HepG2 (cell line): Measurements from ENCODE around the gene PLXNA1. TPM values are rescaled to one million over a fixed set of nuclear protein-coding genes. Genes with fewer than 3 reads are reported as not detected.

Source experiments
- ATAC-seq: fragments of 200-7000 bp; cut with Tn5 transposase; 3 replicates; pipeline ENCODE4 v1.9.1; 2020; ENCODE audit warnings: mild to moderate bottlenecking, moderate library complexity
- BruUV-seq: library from RNA; stranded (reverse); fragments of 400-500 nt; replicated peaks from 2 replicates; lab custom pipeline; 2021; lab: Mats Ljungman, UMichigan
- CTCF ChIA-PET: fragments of 300-600 bp; formaldehyde crosslinking; extraction: SDS; loops from one replicate; lab custom pipeline; 2021; ENCODE audit warnings: low total read pairs, inconsistent platforms, low intra/inter-chr PET ratio; lab: Yijun Ruan, JAX
- POLR2A ChIA-PET: fragments of 350-600 bp; sonication (Branson Sonifier 250); formaldehyde crosslinking; loops from one replicate; lab custom pipeline; 2020; ENCODE audit warnings: antibody characterized with exemption, inconsistent platforms; lab: Yijun Ruan, JAX
- DNase-seq: peaks from one replicate; pipeline ENCODE4 v3.0.0-alpha.2; 2015; ENCODE audit warnings: low spot score
- FAIRE-seq: peaks from 3 replicates; lab custom pipeline; 2011; peaks lifted over from hg19 to GRCh38; lab: Jason Lieb, UNC
- H2AFZ ChIP-seq: one replicate; pipeline ENCODE4 v1.6.1; 2011; ENCODE audit warnings: low read length, inconsistent platforms
- H3K27ac ChIP-seq: fragments of 300-600 bp; 3 replicates; pipeline ENCODE4 v1.8.0; 2011; ENCODE audit warnings: mixed run types, mild to moderate bottlenecking, mixed read lengths, low read length, inconsistent platforms; ENCODE audit not compliant: insufficient read depth; ENCODE audit errors: extremely low read length
- H3K27me3 ChIP-seq, 2 experiments: fragments of 200-600 bp in 1 of 2; 2 replicates in 1 of 2; 3 replicates in 1 of 2; pipeline versions ENCODE4 v1.6.0 to v1.8.0; 2011; ENCODE audit warnings: low read length in 2 of 2, mild to moderate bottlenecking in 2 of 2, moderate library complexity in 2 of 2, inconsistent platforms in 1 of 2; ENCODE audit not compliant: insufficient read depth in 2 of 2, control insufficient read depth in 1 of 2
- H3K36me3 ChIP-seq, 2 experiments: fragments of 200-600 bp in 1 of 2; replicated peaks in 1 of 2; 2 replicates in 1 of 2; 3 replicates in 1 of 2; pipeline versions ENCODE4 v1.5.1 to v1.8.0; 2011; ENCODE audit warnings: low read length in 2 of 2, inconsistent platforms in 1 of 2; ENCODE audit not compliant: insufficient read depth in 2 of 2, control insufficient read depth in 1 of 2
- H3K4me1 ChIP-seq: 2 replicates; pipeline ENCODE4 v1.5.1; 2012; ENCODE audit warnings: low read length, inconsistent platforms; ENCODE audit not compliant: insufficient read depth
- H3K4me2 ChIP-seq: 2 replicates; pipeline ENCODE4 v1.6.0; 2011; ENCODE audit warnings: low read depth, low read length, inconsistent platforms
- H3K4me3 ChIP-seq, 3 experiments: fragments of 200-600 bp in 1 of 3; sonication (generic), shearing (Covaris generic) in 1 of 3; replicated peaks in 1 of 3; 2 replicates each; pipeline ENCODE4 v1.5.1; 2011 to 2016; ENCODE audit warnings: low read length in 3 of 3, inconsistent platforms in 2 of 3, low read depth in 2 of 3, mild to moderate bottlenecking in 2 of 3, control low read depth in 1 of 3, mixed read lengths in 1 of 3; ENCODE audit not compliant: insufficient read depth in 1 of 3
- H3K79me2 ChIP-seq: one replicate; pipeline ENCODE4 v1.6.1; 2011; ENCODE audit warnings: low read length, inconsistent platforms; ENCODE audit not compliant: insufficient read depth
- H3K9ac ChIP-seq: 2 replicates; pipeline ENCODE4 v1.6.0; 2011; ENCODE audit warnings: mild to moderate bottlenecking, low read depth, low read length, inconsistent platforms; ENCODE audit not compliant: insufficient read depth
- H3K9me3 ChIP-seq: 2 replicates; pipeline ENCODE4 v1.5.1; 2012; ENCODE audit warnings: mild to moderate bottlenecking, low read length
- H4K20me1 ChIP-seq: 2 replicates; pipeline ENCODE4 v1.6.0; 2011; ENCODE audit warnings: inconsistent platforms, mild to moderate bottlenecking, low read length, moderate library complexity; ENCODE audit not compliant: insufficient read depth
- BATF2 ChIP-seq: sonication (generic); formaldehyde crosslinking; IDR thresholded peaks from 2 replicates; pipeline ENCODE4 v1.8.0; 2022; ENCODE audit warnings: mild to moderate bottlenecking, missing genetic modification reagents, moderate library complexity
- PRDM10 ChIP-seq: sonication (generic); formaldehyde crosslinking; IDR thresholded peaks from 2 replicates; pipeline ENCODE4 v1.4.0; 2020; ENCODE audit warnings: low read depth, missing genetic modification reagents
- SMAD9 ChIP-seq: sonication (generic); formaldehyde crosslinking; IDR thresholded peaks from 2 replicates; pipeline ENCODE4 v1.5.1; 2020; ENCODE audit warnings: mild to moderate bottlenecking, missing genetic modification reagents
- TGIF2 ChIP-seq: IDR thresholded peaks from 2 replicates; pipeline ENCODE4 v1.6.1; 2016; ENCODE audit warnings: control low read depth, missing compliant biosample characterization
- THAP8 ChIP-seq: sonication (generic); formaldehyde crosslinking; IDR thresholded peaks from 2 replicates; pipeline ENCODE4 v1.5.1; 2020; ENCODE audit warnings: missing genetic modification reagents, mild to moderate bottlenecking, borderline replicate concordance
- YY1 ChIP-seq: IDR thresholded peaks from 2 replicates; pipeline ENCODE4 v1.6.1; 2011; ENCODE audit warnings: low read length, low read depth, moderate library complexity, mild to moderate bottlenecking; ENCODE audit not compliant: insufficient read depth, insufficient replicate concordance
- ZNF441 ChIP-seq: sonication (generic); formaldehyde crosslinking; IDR thresholded peaks from 2 replicates; pipeline ENCODE4 v1.7.0; 2021; ENCODE audit warnings: missing genetic modification reagents, borderline replicate concordance
- ZNF484 ChIP-seq: sonication (generic); formaldehyde crosslinking; IDR thresholded peaks from 2 replicates; pipeline ENCODE4 v1.5.1; 2020; ENCODE audit warnings: mild to moderate bottlenecking, low read depth, missing genetic modification reagents, borderline replicate concordance
- ZNF512 ChIP-seq: sonication (generic); formaldehyde crosslinking; IDR thresholded peaks from 2 replicates; pipeline ENCODE4 v1.4.0; 2020; ENCODE audit warnings: mild to moderate bottlenecking, missing genetic modification reagents
- ZNF570 ChIP-seq: sonication (generic); formaldehyde crosslinking; IDR thresholded peaks from 2 replicates; pipeline ENCODE4 v1.4.0; 2020; ENCODE audit warnings: mild to moderate bottlenecking, missing genetic modification reagents, borderline replicate concordance
- ZNF770 ChIP-seq: sonication (generic); formaldehyde crosslinking; IDR thresholded peaks from 2 replicates; pipeline ENCODE4 v1.5.0; 2020; ENCODE audit warnings: mild to moderate bottlenecking, missing genetic modification reagents
- WGBS: methylation state at CpG from one replicate; pipeline ENCODE4 v1.1.6; 2017; ENCODE audit warnings: low lambda C conversion rate; 5-methylcytosine and 5-hydroxymethylcytosine counted together
- in situ Hi-C: cut with HindIII; loops from 2 replicates; pipeline ENCODE4 v1.10.0; 2017; ENCODE audit warnings: low pct_unique_long_range_greater_than_20kb; ENCODE audit not compliant: extremely low pct_ligation_motif_present
- intact Hi-C: fragments of 100-400 bp; cut with micrococcal nuclease; formaldehyde crosslinking; loops from one replicate; pipeline ENCODE4 v1.10.0; 2022; ENCODE audit not compliant: unreplicated experiment
- polyA plus RNA-seq, 8 experiments: library from polyadenylated mRNA; depleted of rRNA in 3 of 8; stranded (reverse) in 7 of 8; unstranded in 1 of 8; fragments of >200 nt; fragmentation: Illumina TruSeq in 4 of 8; extraction: Trizol in 4 of 8; gene quantifications; 2 replicates each; pipeline versions ENCODE4 v1.2.1 to v1.2.3, GENCODE V29; 2011 to 2016; ENCODE audit warnings: low read depth in 4 of 8, missing spikeins in 1 of 8, mixed read lengths in 1 of 8; ENCODE audit not compliant: insufficient read depth in 1 of 8
- total RNA-seq, 5 experiments: library from RNA; depleted of rRNA; stranded (reverse); fragments of >200 nt; fragmentation: Illumina TruSeq; extraction: Trizol; gene quantifications; 2 replicates each; pipeline ENCODE4 v1.2.3, GENCODE V29; 2016; ENCODE audit warnings: low read depth in 1 of 5
- TF ChIP-seq, protein P1 (sequence below): sonication (generic); formaldehyde crosslinking; conservative IDR thresholded peaks from 2 replicates; pipeline ENCODE4 v1.8.1; 2023; ENCODE audit warnings: missing genetic modification reagents

The PLXNA1 gene
- total and polyA plus RNA-seq, 2 of the 13 experiments (the other 11 are each of a cell fraction or from before 2014, with no cell fraction given): 16.6 to 18.2 TPM

DNA sequence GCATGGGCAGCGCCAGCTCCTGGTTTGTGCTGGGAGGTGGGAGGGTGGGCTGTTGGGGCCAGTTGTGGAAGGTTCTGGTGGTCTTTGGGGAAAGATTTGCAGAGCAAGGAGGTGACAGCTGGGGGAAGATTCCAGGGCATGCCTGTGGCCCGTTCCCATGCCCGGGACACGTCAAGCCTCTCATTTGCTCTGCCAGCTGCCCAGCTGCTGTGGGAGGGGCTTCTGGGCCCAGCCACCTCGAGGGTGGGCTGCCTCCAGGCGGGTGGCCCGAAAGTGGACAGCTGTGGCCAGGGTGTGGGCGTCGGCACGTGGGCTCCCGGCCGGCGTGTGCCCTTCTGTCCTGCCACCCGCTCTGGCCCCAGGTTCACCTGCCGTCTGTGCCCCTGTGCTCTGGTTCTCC is 17.2 kb downstream of the PLXNA1 start (continued):
- TF ChIP-seq ZNF770 (CRISPR knock-in tag) (no peak), ZNF441 (CRISPR knock-in tag) (no peak), SMAD9 (CRISPR knock-in tag) (no peak), ZNF570 (CRISPR knock-in tag) (no peak)

- ChIA-PET CTCF (no interaction called here), POLR2A (no interaction called here)
- H2AFZ ChIP-seq: no peak overlapping the region
- H3K27me3 ChIP-seq: no peaks in the 10 kb centered on the region; a peak in 1 of 5 replicates
- FAIRE-seq: no peak
- H3K27ac ChIP-seq: no peak overlapping the region
- intact Hi-C loops: no loop called here
- peaks cover 2 to 6% of the 10 kb centered on the region in 2 experiments; a peak in 1 of 5 replicates for H3K36me3 ChIP-seq
- no peaks in the 10 kb centered on the region for H4K20me1 ChIP-seq
- H3K9me3 ChIP-seq: no peaks in the 10 kb centered on the region
- no peak for ATAC-seq
- 97% methylated on average over 6 of the region's 12 CpGs for WGBS
- no peaks in the 10 kb centered on the region for H3K4me1 ChIP-seq
- no peak overlapping the region for H3K4me3 ChIP-seq
- no peak overlapping the region for H3K9ac ChIP-seq
- in situ Hi-C loops: no loop called here
- no peaks in the 10 kb centered on the region for H3K79me2 ChIP-seq
- H3K4me2 ChIP-seq: no peak overlapping the region
- no peak for DNase-seq
- no TSS peak for BruUV-seq
- TF ChIP-seq YY1 (no peak), ZNF484 (CRISPR knock-in tag) (no peak), PRDM10 (CRISPR knock-in tag) (no peak), BATF2 (CRISPR knock-in tag) (no peak), TGIF2 (CRISPR knock-in tag) (no peak), THAP8 (CRISPR knock-in tag) (no peak), ZNF512 (no peak)
- TF ChIP-seq, protein P1, sequence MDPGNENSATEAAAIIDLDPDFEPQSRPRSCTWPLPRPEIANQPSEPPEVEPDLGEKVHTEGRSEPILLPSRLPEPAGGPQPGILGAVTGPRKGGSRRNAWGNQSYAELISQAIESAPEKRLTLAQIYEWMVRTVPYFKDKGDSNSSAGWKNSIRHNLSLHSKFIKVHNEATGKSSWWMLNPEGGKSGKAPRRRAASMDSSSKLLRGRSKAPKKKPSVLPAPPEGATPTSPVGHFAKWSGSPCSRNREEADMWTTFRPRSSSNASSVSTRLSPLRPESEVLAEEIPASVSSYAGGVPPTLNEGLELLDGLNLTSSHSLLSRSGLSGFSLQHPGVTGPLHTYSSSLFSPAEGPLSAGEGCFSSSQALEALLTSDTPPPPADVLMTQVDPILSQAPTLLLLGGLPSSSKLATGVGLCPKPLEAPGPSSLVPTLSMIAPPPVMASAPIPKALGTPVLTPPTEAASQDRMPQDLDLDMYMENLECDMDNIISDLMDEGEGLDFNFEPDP: no peak
These were observed 17.8 kb downstream of the PLXNA1 start for GRCh38 chr3:127000761-127001160.
